Measurements from ENCODE around the gene KCNN1.

KCNN1 gene

GRCh38 chr19:18021121-18021755 is 54.3 kb downstream of the KCNN1 start:
- H3K9me2 ChIP-seq (replicated peaks; ENCODE audit: low read depth, low read length) = no peaks in the 10 kb centered on the region
- TF ChIP-seq CTCF (conservative IDR thresholded peaks at IDR 0.05; ENCODE audit: low read length) (no peak), EZH2phosphoT487 (IDR thresholded peaks at IDR 0.05; ENCODE audit: borderline replicate concordance) (no peak)
- H4K20me1 ChIP-seq (ENCODE audit: insufficient read depth, low read length, poor library complexity, severe bottlenecking) = no peaks in the 10 kb centered on the region
- H3K79me2 ChIP-seq (ENCODE audit: insufficient read depth, low read length) = peaks cover 16% of the 10 kb centered on the region
- no peaks in the 10 kb centered on the region for H3K9me3 ChIP-seq (ENCODE audit: insufficient read depth, low read depth, low read length)
- peak overlapping the region; percentile 86 for H3K4me3 ChIP-seq (ENCODE audit: low read length, poor library complexity, severe bottlenecking)
- no peaks in the 10 kb centered on the region for H3K27me3 ChIP-seq (ENCODE audit: insufficient read depth, low read length, poor library complexity, severe bottlenecking)
- H2AFZ ChIP-seq (ENCODE audit: low read length) = no peak overlapping the region
- H3K9ac ChIP-seq (ENCODE audit: low read depth, low read length, poor library complexity, severe bottlenecking) = peak overlapping the region; percentile 97
- no peaks in the 10 kb centered on the region for H3F3A ChIP-seq (ENCODE audit: low read depth)
- peak overlapping the region; percentile 81 for H3K4me2 ChIP-seq (ENCODE audit: low read depth, low read length, poor library complexity, severe bottlenecking)
- H3K4me1 ChIP-seq (ENCODE audit: insufficient read depth, low read length, poor library complexity, severe bottlenecking) = peaks cover 23% of the 10 kb centered on the region
- no peaks in the 10 kb centered on the region for H3K36me3 ChIP-seq (ENCODE audit: insufficient read depth, low read length)

GRCh38 chr19:18023622-18024251 is 56.8 kb downstream of the KCNN1 start:
- Histone ChIP-seq H4K20me1 (ENCODE audit: insufficient read depth, low read length, poor library complexity, severe bottlenecking) (no peaks in the 10 kb centered on the region), H3F3A (ENCODE audit: low read depth) (no peaks in the 10 kb centered on the region), H3K4me1 (ENCODE audit: insufficient read depth, low read length, poor library complexity, severe bottlenecking) (peaks cover 23% of the 10 kb centered on the region), H3K4me3 (ENCODE audit: low read length, poor library complexity, severe bottlenecking) (peak overlapping the region; percentile 86), H3K9me2 (replicated peaks; ENCODE audit: low read depth, low read length) (no peaks in the 10 kb centered on the region), H3K27me3 (ENCODE audit: insufficient read depth, low read length, poor library complexity, severe bottlenecking) (no peaks in the 10 kb centered on the region), H3K9me3 (ENCODE audit: insufficient read depth, low read depth, low read length) (no peaks in the 10 kb centered on the region), H2AFZ (ENCODE audit: low read length) (no peak overlapping the region), H3K79me2 (ENCODE audit: insufficient read depth, low read length) (peaks cover 16% of the 10 kb centered on the region), H3K36me3 (ENCODE audit: insufficient read depth, low read length) (no peaks in the 10 kb centered on the region), H3K9ac (ENCODE audit: low read depth, low read length, poor library complexity, severe bottlenecking) (peak overlapping the region; percentile 97), H3K4me2 (ENCODE audit: low read depth, low read length, poor library complexity, severe bottlenecking) (peak overlapping the region; percentile 81)
- no peak for TF ChIP-seq CTCF (conservative IDR thresholded peaks at IDR 0.05; ENCODE audit: low read length)
- no peak for TF ChIP-seq EZH2phosphoT487 (IDR thresholded peaks at IDR 0.05; ENCODE audit: borderline replicate concordance)

- Histone ChIP-seq H2AFZ (ENCODE audit: low read length) (no peak overlapping the region), H3K79me2 (ENCODE audit: insufficient read depth, low read length) (peaks cover 16% of the 10 kb centered on the region), H3K4me1 (ENCODE audit: insufficient read depth, low read length, poor library complexity, severe bottlenecking) (peaks cover 26% of the 10 kb centered on the region), H3F3A (ENCODE audit: low read depth) (no peaks in the 10 kb centered on the region), H3K27me3 (ENCODE audit: insufficient read depth, low read length, poor library complexity, severe bottlenecking) (no peaks in the 10 kb centered on the region), H3K9ac (ENCODE audit: low read depth, low read length, poor library complexity, severe bottlenecking) (no peak overlapping the region), H3K9me2 (replicated peaks; ENCODE audit: low read depth, low read length) (no peaks in the 10 kb centered on the region), H3K36me3 (ENCODE audit: insufficient read depth, low read length) (no peaks in the 10 kb centered on the region), H3K9me3 (ENCODE audit: insufficient read depth, low read depth, low read length) (no peaks in the 10 kb centered on the region), H4K20me1 (ENCODE audit: insufficient read depth, low read length, poor library complexity, severe bottlenecking) (no peaks in the 10 kb centered on the region), H3K4me2 (ENCODE audit: low read depth, low read length, poor library complexity, severe bottlenecking) (no peak overlapping the region), H3K4me3 (ENCODE audit: low read length, poor library complexity, severe bottlenecking) (no peak overlapping the region)
- TF ChIP-seq EZH2phosphoT487 (IDR thresholded peaks at IDR 0.05; ENCODE audit: borderline replicate concordance) = no peak
- no peak for TF ChIP-seq CTCF (conservative IDR thresholded peaks at IDR 0.05; ENCODE audit: low read length)
These were observed 60.2 kb downstream of the KCNN1 start for GRCh38 chr19:18027151-18027550.

All from Loucy (cell line).